GM12873 (cell line): ENCODE measurements around the gene TMEM19.

ENCODE experiments used
- TF ChIP-seq, protein P1 (sequence below): IDR thresholded peaks from 2 replicates; pipeline ENCODE4 v1.5.1; 2012; ENCODE audit warnings: low read depth, mild to moderate bottlenecking, moderate library complexity, low read length, control low read depth; ENCODE audit not compliant: insufficient read depth; ENCODE audit errors: missing control alignments

Gene TMEM19

GRCh38 chr12:71685914-71686657, at the start of gene TMEM19:
Gene TMEM19, plus strand, starts transcription at chr12:71686082. Its CDS starts 599 bp downstream, at chr12:71686681.
- TF ChIP-seq, protein P1, sequence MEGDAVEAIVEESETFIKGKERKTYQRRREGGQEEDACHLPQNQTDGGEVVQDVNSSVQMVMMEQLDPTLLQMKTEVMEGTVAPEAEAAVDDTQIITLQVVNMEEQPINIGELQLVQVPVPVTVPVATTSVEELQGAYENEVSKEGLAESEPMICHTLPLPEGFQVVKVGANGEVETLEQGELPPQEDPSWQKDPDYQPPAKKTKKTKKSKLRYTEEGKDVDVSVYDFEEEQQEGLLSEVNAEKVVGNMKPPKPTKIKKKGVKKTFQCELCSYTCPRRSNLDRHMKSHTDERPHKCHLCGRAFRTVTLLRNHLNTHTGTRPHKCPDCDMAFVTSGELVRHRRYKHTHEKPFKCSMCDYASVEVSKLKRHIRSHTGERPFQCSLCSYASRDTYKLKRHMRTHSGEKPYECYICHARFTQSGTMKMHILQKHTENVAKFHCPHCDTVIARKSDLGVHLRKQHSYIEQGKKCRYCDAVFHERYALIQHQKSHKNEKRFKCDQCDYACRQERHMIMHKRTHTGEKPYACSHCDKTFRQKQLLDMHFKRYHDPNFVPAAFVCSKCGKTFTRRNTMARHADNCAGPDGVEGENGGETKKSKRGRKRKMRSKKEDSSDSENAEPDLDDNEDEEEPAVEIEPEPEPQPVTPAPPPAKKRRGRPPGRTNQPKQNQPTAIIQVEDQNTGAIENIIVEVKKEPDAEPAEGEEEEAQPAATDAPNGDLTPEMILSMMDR = peak; percentile 29

- TF ChIP-seq, protein P1 = peak; percentile 81
These were observed 49.2 kb upstream of the TMEM19 start for GRCh38 chr12:71636704-71637115.

GRCh38 chr12:71638499-71638898, 47.4 kb upstream of the TMEM19 start:
- TF ChIP-seq, protein P1 = no peak

DNA sequence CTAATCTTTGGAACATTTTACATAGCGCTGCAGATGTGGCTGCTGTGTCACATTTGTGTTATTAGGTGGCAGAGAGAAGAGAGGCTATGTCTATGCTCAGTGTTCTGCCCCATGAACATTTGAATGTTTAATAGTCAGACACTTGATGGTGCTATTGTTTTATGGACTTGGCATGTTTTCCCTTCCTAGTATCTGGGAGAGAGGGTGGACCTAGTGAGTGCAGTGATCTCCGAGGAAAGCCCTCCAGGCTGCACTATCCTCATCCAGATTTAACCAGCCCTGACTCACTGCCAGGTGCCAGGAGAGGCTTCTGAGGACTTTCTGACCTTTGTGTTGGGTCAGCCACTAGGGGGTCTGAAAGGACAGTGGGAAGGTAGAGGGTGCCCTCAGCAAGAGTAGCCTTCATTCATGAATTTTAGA, 46.5 kb upstream of the TMEM19 start:
- TF ChIP-seq, protein P1 = peak; percentile 48

DNA sequence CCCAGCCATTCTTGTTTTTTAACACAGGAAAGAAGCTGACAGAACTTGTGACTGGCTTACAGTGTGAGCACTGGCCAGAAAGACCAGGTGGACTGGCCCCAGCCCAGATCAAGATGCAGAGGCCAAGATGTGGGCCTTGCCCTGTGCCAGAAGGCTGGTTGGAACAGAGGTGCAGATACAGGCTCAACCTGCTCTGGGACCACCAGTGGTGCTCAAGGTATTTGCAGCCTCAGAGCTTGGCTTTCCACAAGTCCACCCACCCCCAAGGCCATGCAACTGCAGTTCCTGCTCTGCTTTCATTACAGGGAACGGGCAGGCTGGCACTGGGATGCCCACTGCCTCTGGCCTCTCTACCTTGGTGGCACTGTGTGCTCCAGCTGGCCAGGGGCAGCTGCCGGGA, 45.6 kb upstream of the TMEM19 start:
- TF ChIP-seq, protein P1 = no peak

DNA sequence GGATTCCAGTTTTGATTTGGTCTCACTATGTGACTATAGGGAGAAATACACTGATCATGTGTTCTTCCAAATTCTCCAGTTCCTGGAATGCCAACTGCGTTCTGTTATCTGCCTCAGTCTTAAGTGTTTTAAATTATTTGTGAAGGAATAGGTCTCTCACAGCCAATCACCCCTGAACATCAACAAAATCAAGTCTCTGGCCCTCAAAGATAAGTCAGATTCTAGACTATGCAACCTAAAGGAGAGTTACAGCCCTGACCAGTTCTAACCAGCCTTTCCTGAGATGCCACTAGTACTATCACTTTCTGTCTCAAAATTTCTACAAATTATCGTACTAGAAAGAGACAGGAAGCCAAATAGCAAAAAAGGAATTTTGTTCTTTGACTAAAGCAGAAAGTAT, 44.5 kb upstream of the TMEM19 start:
- TF ChIP-seq, protein P1 = no peak

DNA sequence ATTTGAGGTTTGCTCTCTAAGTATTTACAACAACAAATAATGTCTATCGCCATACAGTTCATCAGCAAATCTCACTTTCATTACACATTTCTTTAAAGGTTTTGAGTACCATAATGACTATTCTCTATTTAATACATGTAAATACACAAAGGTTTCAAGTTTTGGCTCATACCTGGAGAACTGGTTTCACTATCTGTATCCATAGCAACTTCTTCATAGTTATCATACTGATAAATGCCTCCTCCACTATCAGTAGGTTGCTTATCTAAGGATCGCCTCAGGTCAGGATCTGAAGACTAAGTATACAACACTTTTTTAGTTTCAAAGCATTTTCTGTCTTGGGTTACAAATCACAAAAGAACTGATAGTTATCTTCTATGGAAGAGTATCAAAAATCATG, 43.6 kb upstream of the TMEM19 start:
- TF ChIP-seq, protein P1 = no peak
